GM19438 (cell line): Measurements from ENCODE around the gene ZSCAN25.
"Not testable (repeated sequence)": the region's sequence is repeated elsewhere in the genome, so short reads cannot be mapped to it uniquely, and the experiment has no call there.

Source experiments
- ATAC-seq: cut with Tn5 transposase; IDR thresholded peaks from one replicate; pipeline ENCODE4 v1.9.1; 2021; ENCODE audit warnings: low read depth; ENCODE audit not compliant: unreplicated experiment

ZSCAN25 gene

GRCh38 chr7:99616359-99617191, at the start of gene ZSCAN25:
ZSCAN25 (plus strand) TSS chr7:99616946; CDS start chr7:99619607, 2,661 bp downstream.
- peak; percentile 89 for ATAC-seq

GRCh38 chr7:99568770-99569169, 48.0 kb upstream of the ZSCAN25 start:
- not testable (repeated sequence) for ATAC-seq

DNA sequence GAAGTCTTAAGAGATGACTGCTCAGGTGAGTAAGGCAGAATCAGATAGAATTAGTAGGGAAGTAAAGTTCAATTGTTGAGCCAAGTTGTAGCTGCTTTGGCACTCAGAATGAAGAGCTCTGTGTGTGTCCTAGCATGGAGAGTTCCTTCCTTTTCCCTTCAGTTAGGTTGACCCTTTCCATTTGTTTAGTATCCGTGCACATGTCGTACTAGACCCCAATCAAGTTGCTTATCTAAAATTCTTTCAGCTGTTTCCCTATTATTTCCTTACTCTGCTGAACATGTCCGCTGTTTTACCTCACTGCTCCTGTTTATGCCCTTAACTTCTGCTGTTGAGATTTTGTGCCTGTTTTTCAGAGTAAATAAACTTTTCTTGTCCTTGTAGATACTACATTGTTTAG, 45.0 kb upstream of the ZSCAN25 start:
- ATAC-seq: no peak

GRCh38 chr7:99573257-99573656, 43.5 kb upstream of the ZSCAN25 start:
- no peak for ATAC-seq

- no peak for ATAC-seq
These were observed 40.5 kb upstream of the ZSCAN25 start for GRCh38 chr7:99576251-99576650.

DNA sequence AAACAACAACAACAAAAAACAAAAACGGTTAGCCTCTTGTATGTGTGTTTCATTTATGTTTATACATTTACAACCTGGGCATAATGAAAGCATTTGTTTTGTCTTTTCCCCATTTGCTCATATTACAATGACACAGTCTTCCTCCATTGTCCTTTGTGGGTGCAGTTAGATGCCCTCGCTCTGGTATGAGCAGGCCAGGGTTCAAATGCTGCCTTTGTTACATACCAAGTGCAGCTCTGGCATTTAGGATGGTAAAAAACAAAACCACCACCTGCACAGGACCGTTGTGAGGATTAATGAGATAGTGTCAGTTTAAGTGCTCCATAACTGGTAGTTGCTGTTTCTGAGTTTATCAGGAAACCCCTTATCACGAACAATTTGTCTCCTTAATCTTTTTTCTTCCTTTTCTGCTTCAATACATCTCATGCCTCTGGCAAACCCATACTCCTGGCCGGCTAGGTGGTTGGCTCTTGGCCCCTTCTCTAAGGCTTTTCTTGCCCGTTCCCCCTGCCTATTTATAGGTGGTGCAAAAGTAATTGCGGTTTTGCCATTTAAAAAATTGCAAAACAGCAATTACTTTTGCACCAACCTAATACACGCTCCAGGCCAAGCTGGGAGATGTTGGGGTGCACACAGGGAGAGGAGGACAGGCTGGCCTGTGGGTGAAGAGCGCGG, 37.3 kb upstream of the ZSCAN25 start:
- no peak for ATAC-seq

DNA sequence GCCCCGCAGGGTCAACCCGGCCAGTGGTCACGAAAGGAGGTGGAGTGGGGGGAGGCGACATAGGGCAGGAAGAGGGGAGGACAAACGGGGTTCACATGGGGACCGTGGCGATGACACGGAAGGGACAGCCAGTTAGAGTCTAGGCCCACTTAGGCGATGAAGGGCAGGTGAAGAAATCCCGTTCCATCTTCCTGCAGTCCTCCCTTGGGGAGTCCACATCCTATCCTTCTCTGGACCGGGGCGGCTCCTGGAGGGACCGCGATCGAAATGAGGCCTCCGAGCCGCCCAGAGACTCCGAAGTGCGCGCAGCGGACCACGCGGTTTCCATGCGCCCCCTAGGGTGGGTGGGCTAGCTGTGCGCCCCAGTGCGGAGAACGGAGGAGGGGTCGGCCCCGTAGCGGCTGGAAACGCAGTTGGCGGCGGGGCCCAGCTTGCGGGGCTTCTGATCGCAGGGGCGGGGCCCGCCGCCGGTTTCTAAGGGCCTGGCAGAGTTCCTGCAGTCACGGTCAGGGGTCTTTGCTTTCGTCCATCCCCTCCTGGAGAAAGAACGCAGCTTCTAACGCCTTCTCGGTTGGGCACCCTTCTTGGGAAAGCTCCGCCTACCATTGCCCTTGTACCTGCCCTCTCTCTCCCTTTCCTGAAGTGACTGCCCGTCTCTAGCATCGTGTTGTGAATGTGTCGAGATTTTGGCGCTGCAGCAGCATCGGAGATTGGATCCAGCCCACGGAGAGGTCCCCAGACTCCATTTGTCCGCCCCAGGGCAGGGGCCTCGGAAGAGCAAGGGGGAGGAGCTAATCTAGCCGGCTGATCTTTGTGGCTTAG, 36.6 kb upstream of the ZSCAN25 start:
- ATAC-seq: no peak

DNA sequence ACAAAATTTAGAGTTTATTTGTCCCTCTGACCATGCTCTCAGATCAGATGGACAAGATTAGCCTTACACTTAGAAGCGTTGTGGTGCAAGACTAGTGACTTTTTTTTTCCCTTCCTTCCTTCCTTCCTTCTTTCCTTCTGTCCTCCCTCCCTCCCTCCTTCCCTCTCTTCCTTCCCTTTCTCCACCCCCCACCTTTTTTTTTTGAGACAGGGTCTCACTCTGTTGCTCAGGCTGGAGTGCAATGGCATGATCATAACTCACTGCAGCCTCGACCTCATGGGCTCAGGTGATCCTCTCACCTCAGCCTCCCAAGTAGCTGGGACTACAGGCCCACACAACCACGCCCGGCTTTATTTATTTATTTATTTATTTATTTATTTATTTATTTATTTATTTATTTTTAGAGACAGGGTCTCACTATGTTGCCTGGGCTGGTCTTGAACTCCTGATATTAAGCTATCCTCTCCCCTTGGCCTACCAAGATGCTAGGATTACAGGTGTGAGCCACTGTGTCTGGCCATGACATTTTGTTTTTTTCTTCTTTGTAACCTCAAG, 35.9 kb upstream of the ZSCAN25 start:
- not testable (repeated sequence) for ATAC-seq

- ATAC-seq: no peak
These were observed 27.9 kb upstream of the ZSCAN25 start for GRCh38 chr7:99588868-99589267.

- ATAC-seq: no peak
These were observed 21.6 kb upstream of the ZSCAN25 start for GRCh38 chr7:99594948-99595745.

DNA sequence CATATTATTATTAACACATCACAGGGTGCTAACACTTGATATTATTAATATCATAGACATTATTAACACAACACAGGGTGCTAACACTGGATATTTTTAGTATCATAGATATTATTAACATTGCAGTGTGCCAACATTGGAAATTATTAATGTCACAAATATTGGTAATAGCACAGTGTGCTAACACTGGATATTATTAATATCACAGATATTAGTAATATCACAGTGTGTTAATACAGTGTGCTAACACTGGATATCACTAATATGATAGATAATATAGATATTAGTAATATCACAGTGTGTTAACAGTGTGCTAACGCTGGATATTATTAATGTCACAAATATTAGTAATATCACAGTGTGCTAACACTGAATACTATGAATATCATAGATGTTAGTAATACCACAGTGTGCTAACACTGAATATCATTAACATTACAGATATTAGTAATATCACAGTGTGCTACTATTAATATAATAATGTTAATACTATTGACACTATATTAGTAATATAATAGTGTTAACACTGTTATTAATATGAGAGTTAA, 20.3 kb upstream of the ZSCAN25 start:
- ATAC-seq: no peak

DNA sequence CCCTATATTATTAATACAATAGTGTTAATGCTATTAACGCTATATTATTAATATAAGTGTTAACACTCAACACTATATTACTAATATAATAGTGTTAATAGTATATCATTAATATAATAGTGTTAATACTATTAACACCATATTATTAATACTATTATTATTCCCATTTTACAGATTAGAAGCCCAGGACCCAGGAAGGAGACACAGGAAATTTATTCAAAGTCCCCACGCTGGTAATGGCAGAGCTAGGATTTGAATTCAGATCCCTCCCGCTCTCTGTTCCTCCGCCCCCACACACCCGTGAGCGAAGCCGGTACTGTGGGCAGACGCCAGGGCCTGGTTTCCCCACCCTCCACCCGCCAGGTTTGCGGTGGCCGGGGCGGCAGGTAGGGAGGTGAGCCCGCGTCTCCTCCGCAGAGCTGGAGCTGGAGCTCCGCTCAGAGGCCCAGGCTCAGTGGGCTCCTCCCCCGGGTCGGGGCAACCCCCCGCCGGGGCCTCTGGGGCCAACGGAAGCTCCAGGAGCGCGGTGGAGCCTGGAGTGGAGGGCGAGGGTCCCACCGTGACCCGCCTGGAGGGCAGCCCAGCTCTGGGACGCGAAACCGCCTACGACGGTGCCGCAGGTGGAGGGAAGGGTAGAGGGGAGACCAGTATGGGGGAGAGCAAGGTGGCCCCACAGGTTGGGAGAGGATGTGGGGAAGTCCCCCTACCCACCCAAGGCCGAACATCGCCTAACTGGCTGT, 18.8 kb upstream of the ZSCAN25 start, which contains the start of gene TMEM225B:
Gene TMEM225B, plus strand, starts transcription at position 506 of the 740 bp plus-strand sequence. CDS start 6,122 bp downstream, outside the sequence.
- ATAC-seq: no peak

DNA sequence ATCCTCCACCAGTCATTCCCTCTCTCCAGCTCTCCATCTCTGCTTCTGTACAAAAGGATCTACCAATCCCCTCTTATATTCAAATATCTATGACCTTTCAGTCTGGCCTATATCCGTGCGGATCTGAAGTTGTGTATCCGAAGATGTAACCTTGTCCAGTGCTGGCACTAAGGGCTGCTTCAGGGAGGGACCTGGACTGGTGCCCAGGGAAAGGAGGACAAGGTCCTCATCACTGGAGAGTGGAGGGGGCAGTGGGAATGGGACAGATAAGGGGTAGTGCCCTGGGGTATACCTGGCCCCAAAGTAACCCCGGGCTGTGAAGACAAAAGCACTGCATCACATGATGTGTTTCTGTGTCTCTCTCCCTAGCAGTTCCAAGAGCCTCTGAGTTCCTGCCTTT, 16.9 kb upstream of the ZSCAN25 start:
- ATAC-seq: no peak

- ATAC-seq: no peak
These were observed 15.0 kb upstream of the ZSCAN25 start for GRCh38 chr7:99601656-99602310.

DNA sequence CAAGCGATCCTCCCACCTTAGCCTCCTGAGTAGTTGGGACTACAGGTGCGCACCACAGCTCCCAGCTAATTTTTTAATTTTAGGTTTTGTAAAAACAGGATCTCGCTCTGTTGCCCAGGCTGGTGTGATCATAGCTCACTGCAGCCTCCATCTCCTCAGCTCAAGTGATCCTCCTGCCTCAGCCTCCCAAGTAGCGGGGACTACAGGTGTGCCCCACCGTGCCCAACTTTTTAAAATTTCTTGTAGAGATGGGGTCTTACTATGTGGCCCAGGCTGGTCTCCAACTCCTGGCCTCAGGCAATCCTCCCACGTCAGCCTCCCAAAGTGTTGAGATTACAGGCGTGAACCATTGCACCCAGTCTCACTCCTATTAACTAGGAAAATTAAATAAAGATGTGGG, 11.2 kb upstream of the ZSCAN25 start:
- ATAC-seq: no peak

GRCh38 chr7:99606531-99606930, 10.2 kb upstream of the ZSCAN25 start:
- ATAC-seq: no peak

- no peak for ATAC-seq
These were observed 9.2 kb upstream of the ZSCAN25 start for GRCh38 chr7:99607548-99607947.

DNA sequence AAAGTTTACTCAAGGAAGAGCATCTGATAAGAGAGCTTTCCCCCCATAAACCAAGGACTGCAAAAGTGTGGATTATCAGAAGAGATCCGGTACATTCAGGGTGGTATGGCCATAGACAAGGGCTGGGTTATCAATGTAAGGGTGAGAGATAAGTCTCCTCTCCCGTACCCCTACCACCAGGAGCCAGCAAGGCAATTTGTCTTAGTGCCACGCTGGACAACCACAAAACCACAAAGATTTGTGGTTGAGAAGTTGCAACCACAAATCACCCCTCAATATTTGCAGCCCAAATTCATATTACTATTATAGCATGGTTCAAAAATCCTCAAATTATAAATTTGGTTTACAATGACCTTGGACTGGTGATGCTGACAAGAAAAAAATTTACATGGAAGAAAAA, 2.3 kb upstream of the ZSCAN25 start:
- no peak for ATAC-seq
